HEK293 (cell line): Measurements from ENCODE around the gene PGGHG.

ENCODE experiments used
- TF ChIP-seq, protein P1 (sequence below): fragments of 450-650 bp; formaldehyde crosslinking; IDR thresholded peaks from 2 replicates; pipeline ENCODE4 v1.5.1; 2016; ENCODE audit warnings: missing biosample characterization, missing genetic modification characterization
- TF ChIP-seq, protein P2 (sequence below): fragments of 450-650 bp; formaldehyde crosslinking; optimal IDR thresholded peaks from 2 replicates; pipeline ENCODE3; 2016; ENCODE audit warnings: missing biosample characterization, mild to moderate bottlenecking, missing genetic modification characterization

DNA sequence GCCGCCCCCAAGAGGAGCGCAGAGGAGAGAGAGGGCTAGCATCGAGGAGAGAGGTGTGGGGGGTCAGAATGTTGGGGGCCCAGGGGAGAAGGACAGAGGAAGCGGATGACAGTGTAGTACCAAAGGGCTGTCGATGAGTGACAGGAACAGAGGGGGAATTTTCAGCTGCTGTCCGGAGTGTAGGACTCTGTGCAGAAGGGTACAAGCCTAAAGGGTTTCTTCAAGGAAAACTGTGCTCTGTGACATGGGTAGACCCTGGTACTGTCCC lies 16.1 kb upstream of the PGGHG start:
- TF ChIP-seq, protein P1, sequence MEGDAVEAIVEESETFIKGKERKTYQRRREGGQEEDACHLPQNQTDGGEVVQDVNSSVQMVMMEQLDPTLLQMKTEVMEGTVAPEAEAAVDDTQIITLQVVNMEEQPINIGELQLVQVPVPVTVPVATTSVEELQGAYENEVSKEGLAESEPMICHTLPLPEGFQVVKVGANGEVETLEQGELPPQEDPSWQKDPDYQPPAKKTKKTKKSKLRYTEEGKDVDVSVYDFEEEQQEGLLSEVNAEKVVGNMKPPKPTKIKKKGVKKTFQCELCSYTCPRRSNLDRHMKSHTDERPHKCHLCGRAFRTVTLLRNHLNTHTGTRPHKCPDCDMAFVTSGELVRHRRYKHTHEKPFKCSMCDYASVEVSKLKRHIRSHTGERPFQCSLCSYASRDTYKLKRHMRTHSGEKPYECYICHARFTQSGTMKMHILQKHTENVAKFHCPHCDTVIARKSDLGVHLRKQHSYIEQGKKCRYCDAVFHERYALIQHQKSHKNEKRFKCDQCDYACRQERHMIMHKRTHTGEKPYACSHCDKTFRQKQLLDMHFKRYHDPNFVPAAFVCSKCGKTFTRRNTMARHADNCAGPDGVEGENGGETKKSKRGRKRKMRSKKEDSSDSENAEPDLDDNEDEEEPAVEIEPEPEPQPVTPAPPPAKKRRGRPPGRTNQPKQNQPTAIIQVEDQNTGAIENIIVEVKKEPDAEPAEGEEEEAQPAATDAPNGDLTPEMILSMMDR (tag by site-specific recombination): no peak
- TF ChIP-seq, protein P2, sequence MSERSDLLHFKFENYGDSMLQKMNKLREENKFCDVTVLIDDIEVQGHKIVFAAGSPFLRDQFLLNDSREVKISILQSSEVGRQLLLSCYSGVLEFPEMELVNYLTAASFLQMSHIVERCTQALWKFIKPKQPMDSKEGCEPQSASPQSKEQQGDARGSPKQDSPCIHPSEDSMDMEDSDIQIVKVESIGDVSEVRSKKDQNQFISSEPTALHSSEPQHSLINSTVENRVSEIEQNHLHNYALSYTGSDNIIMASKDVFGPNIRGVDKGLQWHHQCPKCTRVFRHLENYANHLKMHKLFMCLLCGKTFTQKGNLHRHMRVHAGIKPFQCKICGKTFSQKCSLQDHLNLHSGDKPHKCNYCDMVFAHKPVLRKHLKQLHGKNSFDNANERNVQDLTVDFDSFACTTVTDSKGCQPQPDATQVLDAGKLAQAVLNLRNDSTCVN (tag by site-specific recombination): no peak
